GM18870 (cell line): ENCODE measurements around the gene NHLRC4.

Experiments
- ATAC-seq: cut with Tn5 transposase; IDR thresholded peaks from one replicate; pipeline ENCODE4 v1.9.1; 2021; ENCODE audit warnings: moderate library complexity; ENCODE audit not compliant: unreplicated experiment

Gene NHLRC4

DNA sequence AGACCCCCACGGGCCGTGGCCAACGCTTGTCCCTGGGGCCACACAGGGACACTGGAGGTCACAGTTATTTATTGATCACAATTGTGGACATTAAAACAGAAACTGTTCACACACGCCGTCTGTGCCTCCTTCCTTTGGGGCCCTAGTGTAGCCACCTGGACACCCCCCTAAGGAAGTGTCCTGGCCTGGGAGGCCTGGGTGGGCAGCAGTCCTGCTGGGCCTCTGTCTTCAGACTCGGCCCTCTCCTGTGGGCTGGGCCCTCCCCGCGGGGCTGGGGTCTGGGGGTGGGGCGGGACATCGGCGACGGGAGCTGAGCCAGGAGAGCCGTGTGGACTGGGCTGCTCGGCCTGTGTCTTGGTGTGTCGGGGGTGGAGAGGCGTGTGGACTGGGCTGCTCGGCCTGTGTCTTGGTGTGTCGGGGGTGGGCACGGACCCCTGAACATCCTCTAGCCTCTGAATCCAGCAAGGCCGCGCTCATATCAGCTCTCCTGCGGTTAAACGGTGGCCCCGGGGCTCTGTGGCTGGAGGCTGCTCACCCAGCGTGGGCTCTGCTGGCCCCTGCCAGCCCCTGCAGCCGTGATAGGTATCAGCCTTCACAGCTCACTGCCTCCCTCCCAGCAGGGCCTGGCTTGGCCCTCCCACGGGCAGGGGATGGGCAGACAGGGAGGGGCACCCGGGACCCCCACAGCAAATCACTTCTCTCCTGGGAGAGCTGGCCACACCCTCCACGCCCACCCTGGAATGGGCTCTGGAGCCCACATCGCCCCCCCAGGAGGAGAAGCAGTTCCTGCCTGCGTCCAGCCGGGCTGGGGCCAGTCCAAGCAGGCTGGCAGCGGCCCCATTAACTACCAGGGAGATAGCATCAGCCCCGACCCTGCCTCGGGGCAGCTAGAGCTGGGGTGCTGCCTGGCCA lies 1.1 kb upstream of the NHLRC4 start:
- ATAC-seq: no peak

- no peak for ATAC-seq
These were observed 810 bp downstream of the NHLRC4 start for GRCh38 chr16:567373-568256.

DNA sequence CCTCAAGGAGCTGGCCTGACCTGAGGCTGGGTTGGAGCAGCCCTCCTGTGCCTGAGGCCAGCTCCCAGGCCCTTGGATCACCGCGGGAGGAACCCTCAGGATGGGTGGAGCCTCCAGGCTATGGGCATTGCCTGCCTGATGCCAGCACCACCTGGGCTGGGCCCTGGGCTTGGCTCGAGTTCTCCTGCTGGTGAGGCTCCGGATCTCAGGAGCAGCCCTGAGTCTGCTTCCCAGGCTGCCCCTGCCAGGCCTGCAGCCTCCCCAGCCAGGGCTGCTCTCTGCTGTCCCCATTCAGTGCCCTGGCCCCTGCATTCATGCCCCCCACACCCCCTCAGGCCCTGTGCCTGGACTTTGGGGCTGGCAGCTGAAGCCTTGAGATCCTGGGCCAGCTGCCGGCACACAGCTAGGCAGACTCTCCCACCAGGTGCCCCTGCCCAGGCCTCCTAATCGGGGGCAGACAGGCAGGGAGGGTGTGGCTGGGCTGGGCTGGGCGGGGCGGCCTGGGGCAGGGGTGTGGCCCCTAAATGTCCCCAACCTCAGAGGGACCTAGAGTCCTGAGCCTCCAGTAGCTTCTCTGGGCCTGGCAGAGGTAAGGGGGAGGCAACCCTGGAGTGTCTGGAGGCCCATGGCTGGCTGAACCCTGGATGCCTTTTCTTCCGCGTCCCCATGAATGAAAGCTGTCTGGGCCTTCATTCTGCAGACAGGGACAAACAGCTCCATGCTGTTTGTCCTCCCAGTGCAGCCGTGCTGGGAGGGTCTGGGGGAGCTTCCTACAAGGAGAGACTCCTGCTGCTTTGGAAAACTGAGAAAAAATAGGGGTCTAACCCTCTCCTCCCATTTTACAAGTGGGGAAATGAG lies 1.8 kb downstream of the NHLRC4 start:
- no peak for ATAC-seq

- ATAC-seq: no peak
These were observed 2.8 kb downstream of the NHLRC4 start, which contains the start of gene PIGQ for GRCh38 chr16:569445-570254. PIGQ (plus strand) TSS chr16:569968; CDS start chr16:574075, 4,107 bp downstream.

GRCh38 chr16:572865-573650 lies 6.3 kb downstream of the NHLRC4 start:
- ATAC-seq: no peak

DNA sequence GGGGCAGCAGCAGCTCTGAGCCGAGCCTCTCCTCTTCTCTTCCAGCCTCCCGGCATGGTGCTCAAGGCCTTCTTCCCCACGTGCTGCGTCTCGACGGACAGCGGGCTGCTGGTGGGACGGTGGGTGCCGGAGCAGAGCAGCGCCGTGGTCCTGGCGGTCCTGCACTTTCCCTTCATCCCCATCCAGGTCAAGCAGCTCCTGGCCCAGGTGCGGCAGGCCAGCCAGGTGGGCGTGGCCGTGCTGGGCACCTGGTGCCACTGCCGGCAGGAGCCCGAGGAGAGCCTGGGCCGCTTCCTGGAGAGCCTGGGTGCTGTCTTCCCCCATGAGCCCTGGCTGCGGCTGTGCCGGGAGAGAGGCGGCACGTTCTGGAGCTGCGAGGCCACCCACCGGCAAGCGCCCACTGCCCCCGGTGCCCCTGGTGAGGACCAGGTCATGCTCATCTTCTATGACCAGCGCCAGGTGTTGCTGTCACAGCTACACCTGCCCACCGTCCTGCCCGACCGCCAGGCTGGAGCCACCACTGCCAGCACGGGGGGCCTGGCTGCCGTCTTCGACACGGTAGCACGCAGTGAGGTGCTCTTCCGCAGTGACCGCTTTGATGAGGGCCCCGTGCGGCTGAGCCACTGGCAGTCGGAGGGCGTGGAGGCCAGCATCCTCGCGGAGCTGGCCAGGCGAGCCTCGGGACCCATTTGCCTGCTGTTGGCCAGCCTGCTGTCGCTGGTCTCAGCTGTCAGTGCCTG lies 7.4 kb downstream of the NHLRC4 start:
- ATAC-seq: no peak

DNA sequence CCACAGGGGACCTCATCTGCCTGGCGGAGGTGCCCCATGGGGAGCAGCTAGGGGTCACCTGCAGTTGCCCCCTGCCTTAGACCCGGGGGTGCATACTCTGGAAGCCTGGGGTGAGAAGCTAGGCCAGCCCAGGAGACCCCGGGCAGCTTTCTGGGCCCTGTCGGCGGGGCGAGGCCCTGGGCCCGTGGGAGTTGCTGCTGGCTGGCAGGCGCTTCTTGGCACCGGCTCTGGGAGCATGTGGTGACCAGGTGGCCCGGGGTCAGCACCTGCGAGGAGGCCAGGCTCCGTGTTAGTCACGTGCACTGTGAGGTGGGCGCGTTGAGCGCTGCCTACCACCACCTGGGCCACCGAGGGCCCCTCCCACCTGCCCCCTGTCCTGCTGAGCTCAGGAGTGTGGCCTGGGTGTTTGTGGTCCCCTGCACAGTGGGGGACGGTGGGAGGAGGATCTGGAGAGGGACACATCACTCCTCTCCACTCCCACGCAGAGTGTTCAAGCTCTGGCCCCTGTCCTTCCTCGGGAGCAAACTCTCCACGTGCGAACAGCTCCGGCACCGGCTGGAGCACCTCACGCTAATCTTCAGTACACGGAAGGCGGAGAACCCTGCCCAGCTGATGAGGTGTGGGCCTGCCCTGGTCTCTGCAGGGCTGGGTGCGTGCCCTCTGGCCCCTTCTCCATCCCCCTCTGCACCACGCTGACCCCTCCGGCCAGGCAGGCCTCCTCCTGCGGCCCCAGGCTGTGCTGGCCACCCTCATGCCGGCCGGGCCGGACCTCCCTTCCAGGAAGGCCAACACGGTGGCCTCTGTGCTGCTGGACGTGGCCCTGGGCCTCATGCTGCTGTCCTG lies 8.8 kb downstream of the NHLRC4 start:
- no peak for ATAC-seq

DNA sequence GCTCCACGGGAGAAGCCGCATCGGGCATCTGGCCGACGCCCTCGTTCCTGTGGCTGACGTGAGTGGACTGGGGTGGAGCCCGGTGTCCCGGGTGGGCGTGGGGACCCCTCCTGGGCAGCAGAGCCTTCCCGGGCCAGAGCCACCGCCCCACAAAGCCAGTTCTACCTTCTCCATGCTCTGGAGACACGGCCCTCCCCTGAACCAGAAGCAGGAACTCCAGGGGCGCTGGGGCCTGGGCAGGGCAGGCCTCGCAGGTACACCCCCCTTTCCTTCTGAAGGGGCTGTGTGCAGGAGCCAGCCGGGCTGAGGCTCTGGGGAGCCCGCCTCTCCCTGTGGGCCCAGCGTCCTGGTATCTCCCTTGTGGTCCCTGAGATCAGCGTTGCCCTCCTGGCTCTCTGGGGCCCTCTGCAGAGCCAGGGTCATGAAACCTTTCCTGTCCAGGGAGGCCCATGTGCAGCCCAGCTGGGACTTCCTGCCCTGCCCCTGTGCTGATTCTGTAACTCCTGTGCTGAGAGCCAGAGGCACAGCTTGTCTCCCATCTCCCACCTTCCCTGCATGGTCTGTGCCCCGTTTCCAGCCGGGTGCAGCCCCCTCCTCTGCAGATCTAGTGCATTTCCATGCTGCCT lies 9.5 kb downstream of the NHLRC4 start:
- ATAC-seq: no peak

GRCh38 chr16:576823-577201 lies 10.0 kb downstream of the NHLRC4 start:
- ATAC-seq: no peak

DNA sequence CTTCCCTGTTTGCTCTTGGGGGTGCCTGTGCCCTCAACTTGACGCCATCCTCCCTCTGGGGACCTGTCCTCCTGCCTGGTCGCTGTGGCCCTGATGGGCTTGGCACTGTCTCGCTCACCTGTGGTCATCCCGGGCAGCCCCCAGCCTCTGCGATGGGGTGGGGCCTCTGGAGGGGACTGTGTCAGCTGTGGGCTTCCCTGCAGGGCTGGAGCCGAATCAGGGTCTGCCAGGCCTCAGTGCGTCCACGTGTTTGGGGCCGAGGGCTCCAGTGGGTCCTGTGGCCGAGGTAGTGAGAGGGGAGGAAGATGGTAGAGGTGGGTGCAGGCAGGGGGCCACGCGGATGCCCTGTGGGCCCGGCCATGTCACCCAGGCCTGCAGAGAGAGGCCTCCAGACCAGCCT lies 11.0 kb downstream of the NHLRC4 start:
- ATAC-seq: no peak

GRCh38 chr16:578232-578869 lies 11.5 kb downstream of the NHLRC4 start:
- no peak for ATAC-seq

GRCh38 chr16:578870-579405 lies 12.1 kb downstream of the NHLRC4 start:
- ATAC-seq: no peak

DNA sequence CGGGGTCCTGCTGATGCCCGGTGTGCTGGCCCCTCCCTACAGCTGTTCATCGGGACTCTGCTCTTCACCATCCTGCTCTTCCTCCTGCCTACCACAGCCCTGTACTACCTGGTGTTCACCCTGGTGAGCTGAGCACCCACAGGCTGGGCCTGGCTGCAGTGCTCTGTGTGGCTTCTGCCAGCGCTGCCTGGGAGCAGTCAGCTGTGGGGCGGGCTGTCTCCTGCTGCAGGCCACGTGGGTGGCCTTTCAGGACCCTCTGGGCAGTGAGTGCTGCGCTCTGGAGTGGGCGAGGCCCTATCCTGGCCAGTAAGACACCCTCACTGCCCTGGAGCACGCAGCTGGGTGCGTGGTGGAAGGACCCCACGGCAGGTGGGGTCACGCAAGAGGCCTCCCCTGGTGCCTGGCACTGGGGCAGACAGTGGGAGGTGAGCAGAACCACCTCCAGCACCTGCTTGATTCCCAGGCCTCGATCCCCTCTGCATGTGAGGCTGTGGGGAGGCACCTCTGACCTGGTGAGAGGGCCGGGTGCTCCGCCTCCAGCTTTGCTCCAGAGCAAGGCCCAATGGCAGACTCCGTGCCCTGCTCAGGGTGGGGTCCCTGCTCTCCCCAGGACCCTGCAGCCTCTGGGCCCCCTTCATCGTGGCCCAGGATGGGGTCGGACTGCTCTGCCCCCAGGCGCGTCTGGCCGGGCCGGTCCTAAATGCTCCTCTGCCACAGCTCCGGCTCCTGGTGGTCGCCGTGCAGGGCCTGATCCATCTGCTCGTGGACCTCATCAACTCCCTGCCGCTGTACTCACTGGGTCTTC lies 13.5 kb downstream of the NHLRC4 start:
- ATAC-seq: no peak

GRCh38 chr16:580946-581498 lies 14.2 kb downstream of the NHLRC4 start:
- ATAC-seq: no peak

GRCh38 chr16:582218-582613 lies 15.4 kb downstream of the NHLRC4 start:
- ATAC-seq: no peak
